Neutrophil (primary cell): ENCODE results near the gene SMARCA2.

Source experiments
- H3K27ac ChIP-seq: fragments of 200-600 bp; sonication (generic); 2 replicates; pipeline ENCODE4 v1.5.1; 2016; ENCODE audit warnings: mild to moderate bottlenecking, moderate library complexity
- H3K27me3 ChIP-seq: fragments of 200-600 bp; sonication (generic); 2 replicates; pipeline ENCODE4 v1.6.0; 2016; ENCODE audit warnings: mild to moderate bottlenecking
- H3K36me3 ChIP-seq: fragments of 200-600 bp; sonication (generic); 2 replicates; pipeline ENCODE4 v1.5.1; 2017
- H3K4me1 ChIP-seq, 2 experiments: fragments of 200-600 bp in 1 of 2; sonication (generic) in 1 of 2; 1 replicate in 1 of 2; 2 replicates in 1 of 2; pipeline versions ENCODE4 v1.5.1 to v1.6.1; 2013 to 2016; ENCODE audit warnings: low read depth in 1 of 2, low read length in 1 of 2, mild to moderate bottlenecking in 1 of 2, moderate library complexity in 1 of 2; ENCODE audit not compliant: control insufficient read depth in 1 of 2, insufficient read depth in 1 of 2
- H3K4me3 ChIP-seq, 2 experiments: fragments of 200-600 bp in 1 of 2; sonication (generic) in 1 of 2; 1 replicate in 1 of 2; 2 replicates in 1 of 2; pipeline ENCODE4 v1.5.1; 2013 to 2016; ENCODE audit warnings: low read depth in 1 of 2, low read length in 1 of 2, mild to moderate bottlenecking in 1 of 2, moderate library complexity in 1 of 2
- H3K9me3 ChIP-seq: fragments of 200-600 bp; sonication (generic); 2 replicates; pipeline ENCODE4 v1.5.1; 2016
- TF ChIP-seq, protein P1 (sequence below): fragments of 200-600 bp; sonication (generic); IDR thresholded peaks from 2 replicates; pipeline ENCODE4 v1.5.1; 2016; ENCODE audit warnings: antibody characterized with exemption

SMARCA2 gene

DNA sequence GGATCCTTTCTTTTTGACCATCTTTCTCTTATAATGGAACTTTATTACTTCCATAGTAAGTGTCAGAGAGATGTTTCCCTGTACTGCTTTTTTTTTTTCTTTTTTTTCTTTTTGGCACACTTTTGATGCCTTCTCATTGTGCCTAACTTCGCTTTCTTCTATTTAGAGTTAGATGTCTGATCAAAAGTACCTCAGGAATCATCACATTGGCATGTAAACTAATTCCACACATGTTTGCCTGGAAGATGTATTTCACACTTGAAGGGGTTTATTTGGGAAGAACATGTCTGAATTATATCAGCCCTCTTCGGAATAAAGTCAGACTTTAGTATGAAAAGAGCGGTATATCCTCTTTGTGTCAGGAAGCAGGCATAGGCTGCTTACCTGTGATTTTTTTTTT is 35.1 kb downstream of the SMARCA2 start:
- H3K4me1 ChIP-seq: no peaks in the 10 kb centered on the region
- H3K9me3 ChIP-seq: no peaks in the 10 kb centered on the region
- TF ChIP-seq, protein P1, sequence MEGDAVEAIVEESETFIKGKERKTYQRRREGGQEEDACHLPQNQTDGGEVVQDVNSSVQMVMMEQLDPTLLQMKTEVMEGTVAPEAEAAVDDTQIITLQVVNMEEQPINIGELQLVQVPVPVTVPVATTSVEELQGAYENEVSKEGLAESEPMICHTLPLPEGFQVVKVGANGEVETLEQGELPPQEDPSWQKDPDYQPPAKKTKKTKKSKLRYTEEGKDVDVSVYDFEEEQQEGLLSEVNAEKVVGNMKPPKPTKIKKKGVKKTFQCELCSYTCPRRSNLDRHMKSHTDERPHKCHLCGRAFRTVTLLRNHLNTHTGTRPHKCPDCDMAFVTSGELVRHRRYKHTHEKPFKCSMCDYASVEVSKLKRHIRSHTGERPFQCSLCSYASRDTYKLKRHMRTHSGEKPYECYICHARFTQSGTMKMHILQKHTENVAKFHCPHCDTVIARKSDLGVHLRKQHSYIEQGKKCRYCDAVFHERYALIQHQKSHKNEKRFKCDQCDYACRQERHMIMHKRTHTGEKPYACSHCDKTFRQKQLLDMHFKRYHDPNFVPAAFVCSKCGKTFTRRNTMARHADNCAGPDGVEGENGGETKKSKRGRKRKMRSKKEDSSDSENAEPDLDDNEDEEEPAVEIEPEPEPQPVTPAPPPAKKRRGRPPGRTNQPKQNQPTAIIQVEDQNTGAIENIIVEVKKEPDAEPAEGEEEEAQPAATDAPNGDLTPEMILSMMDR: no peak
- H3K4me3 ChIP-seq: no peak overlapping the region
- H3K27me3 ChIP-seq: no peaks in the 10 kb centered on the region
- no peak overlapping the region for H3K27ac ChIP-seq
- peaks cover 31% of the 10 kb centered on the region for H3K36me3 ChIP-seq

DNA sequence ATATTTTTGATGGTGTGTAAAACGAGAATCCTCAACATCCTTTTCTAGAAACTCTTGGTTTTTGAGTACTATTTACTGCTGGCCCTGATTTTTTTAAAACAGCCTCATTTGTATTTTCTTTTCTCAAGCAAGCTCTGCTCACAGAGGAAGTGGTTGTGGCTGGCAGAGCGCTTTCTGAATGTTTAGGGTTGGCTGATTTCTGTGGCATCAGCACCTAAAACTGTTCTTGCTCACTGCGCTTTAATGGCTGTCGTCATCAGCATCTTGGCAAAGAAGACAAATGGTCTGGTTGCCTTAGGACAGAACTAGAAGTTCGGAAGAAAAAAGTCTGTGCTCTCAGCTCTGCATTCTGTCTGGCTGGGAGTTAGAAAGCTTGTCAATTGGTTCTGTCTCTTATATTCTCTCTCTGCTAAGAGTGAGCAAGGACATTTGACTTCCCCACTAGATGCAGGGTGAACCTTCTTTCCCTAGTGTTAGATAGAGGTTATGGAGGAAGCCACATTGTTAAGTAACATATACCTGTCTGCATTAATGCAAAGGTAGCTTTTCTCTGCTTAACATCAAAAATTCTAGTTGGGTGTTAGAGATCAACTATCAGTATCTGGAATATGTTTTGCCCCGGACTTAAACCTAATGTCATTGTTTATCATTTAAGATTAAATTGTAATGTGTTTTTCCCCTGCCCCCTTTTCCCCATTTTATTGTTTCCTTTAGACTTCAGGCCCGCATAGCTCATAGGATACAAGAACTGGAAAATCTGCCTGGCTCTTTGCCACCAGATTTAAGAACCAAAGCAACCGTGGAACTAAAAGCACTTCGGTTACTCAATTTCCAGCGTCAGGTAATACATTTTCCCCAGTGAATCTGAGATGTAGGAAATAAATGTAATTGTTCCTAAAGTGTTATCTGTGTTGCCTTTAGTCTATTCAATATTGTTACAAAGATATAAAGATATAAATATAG is 39.0 kb downstream of the SMARCA2 start:
- H3K27ac ChIP-seq: peak overlapping the region; percentile 30
- no peaks in the 10 kb centered on the region for H3K9me3 ChIP-seq
- H3K4me3 ChIP-seq: no peak overlapping the region
- TF ChIP-seq, protein P1: no peak
- peaks cover 55% of the 10 kb centered on the region for H3K36me3 ChIP-seq
- H3K4me1 ChIP-seq: no peaks in the 10 kb centered on the region
- H3K27me3 ChIP-seq: no peaks in the 10 kb centered on the region

DNA sequence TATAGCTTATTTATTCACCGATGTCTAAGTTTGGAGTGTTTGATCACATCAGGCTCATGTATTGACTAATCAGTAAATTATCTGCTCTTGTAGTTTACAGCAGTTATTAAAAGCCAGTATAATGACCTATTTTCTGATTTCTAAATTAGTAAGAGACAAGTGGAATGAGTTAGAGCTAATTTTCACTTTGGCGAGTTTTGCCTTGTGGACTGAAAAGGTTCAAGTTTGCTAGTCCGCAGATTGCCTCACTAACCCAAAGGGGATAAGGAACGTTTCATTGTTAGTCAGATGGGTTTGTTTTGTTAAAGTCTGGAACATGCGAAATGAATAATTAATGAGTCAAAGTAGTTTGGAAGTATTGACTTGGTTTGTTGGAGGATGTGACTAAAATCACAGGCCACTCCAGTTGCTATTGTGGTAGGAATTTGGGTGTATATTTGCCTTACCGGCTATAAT is 40.1 kb downstream of the SMARCA2 start:
- TF ChIP-seq, protein P1: no peak
- H3K36me3 ChIP-seq: peaks cover 58% of the 10 kb centered on the region
- no peaks in the 10 kb centered on the region for H3K9me3 ChIP-seq
- H3K4me3 ChIP-seq: no peak overlapping the region
- no peaks in the 10 kb centered on the region for H3K4me1 ChIP-seq
- H3K27me3 ChIP-seq: no peaks in the 10 kb centered on the region
- no peak overlapping the region for H3K27ac ChIP-seq

DNA sequence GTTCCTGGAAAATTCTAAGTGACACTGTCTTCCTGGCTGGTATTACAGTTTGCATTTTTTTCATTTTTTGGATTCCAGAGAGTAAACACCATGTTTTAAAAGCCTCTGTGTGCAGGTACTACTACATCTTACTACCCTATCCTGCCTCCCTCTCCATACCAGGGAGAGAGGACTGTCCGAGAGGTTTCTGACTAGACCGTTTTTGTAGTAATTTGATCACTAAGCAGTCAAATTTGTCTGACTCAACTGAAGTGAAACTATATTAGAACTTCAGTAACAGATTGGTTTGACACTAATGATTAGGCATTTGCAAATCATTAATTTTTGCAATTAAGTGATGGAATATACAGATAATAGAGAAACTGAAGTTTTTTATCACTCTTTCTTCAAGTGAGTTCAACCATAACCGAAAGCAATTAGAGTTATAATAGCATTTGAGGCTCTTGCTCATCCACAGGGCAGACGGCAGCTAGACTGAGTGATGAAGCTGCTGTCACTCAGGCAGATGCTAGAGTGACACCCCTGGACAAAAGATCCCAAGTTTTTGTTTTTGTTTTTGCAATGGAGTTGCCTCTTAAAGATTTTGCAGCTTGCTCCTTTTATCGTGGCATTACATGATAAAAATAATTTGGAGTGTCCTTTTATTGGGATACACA is 44.3 kb downstream of the SMARCA2 start:
- Histone ChIP-seq H3K27ac (no peak overlapping the region), H3K9me3 (no peaks in the 10 kb centered on the region), H3K27me3 (no peaks in the 10 kb centered on the region), H3K4me1 (no peaks in the 10 kb centered on the region), H3K4me3 (no peak overlapping the region), H3K36me3 (peaks cover 90% of the 10 kb centered on the region)
- TF ChIP-seq, protein P1: no peak

DNA sequence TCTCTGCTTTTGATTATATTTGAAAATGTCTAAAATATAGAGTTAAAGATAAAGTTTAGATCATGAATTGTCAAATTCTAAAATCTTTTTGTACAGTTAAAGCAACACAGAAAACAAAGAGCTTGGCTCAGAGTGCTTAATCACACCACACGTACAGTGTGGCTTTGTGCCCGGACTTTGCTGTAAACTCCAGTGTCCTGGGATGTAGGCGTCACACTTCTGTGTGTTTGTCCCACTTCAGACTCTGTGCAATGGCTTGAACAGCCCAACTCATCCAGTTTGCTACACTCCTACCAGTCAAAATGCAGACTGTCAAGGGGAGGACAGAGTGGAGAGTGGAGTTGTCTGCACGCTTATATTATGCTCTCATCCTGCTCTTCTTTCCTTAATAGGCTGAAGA is 45.3 kb downstream of the SMARCA2 start:
- no peak overlapping the region for H3K4me3 ChIP-seq
- H3K9me3 ChIP-seq: no peaks in the 10 kb centered on the region
- no peak overlapping the region for H3K27ac ChIP-seq
- no peaks in the 10 kb centered on the region for H3K4me1 ChIP-seq
- no peaks in the 10 kb centered on the region for H3K27me3 ChIP-seq
- peaks cover 91% of the 10 kb centered on the region for H3K36me3 ChIP-seq
- TF ChIP-seq, protein P1: no peak
